Bronchial epithelial cell (primary cell): Measurements from ENCODE around the gene DNA2. TPM values are rescaled to one million over a fixed set of nuclear protein-coding genes. Genes with fewer than 3 reads are reported as not detected.
A peak's percentile ranks its signal among the peaks of the same experiment; 100 is the strongest.
"Not testable (repeated sequence)": the region's sequence is repeated elsewhere in the genome, so short reads cannot be mapped to it uniquely, and the experiment has no call there.

Experiments used
- DNase-seq: peaks from one replicate; pipeline ENCODE4 v3.0.0-alpha.2; 2010; ENCODE audit warnings: low read depth
- FAIRE-seq: peaks from 2 replicates; lab custom pipeline; 2011; peaks lifted over from hg19 to GRCh38; lab: Jason Lieb, UNC
- H3K27me3 ChIP-seq: 2 replicates; pipeline ENCODE4 v1.5.1; 2011; ENCODE audit warnings: low read length; ENCODE audit not compliant: control insufficient read depth, insufficient read depth
- H3K36me3 ChIP-seq: 2 replicates; pipeline ENCODE4 v1.5.1; 2011; ENCODE audit warnings: low read length; ENCODE audit not compliant: control insufficient read depth, insufficient read depth
- H3K4me3 ChIP-seq: 2 replicates; pipeline ENCODE4 v1.5.1; 2011; ENCODE audit warnings: mild to moderate bottlenecking, low read depth, low read length, control low read depth
- total RNA-seq: library from RNA; depleted of rRNA; stranded (reverse); fragments of >200 nt; gene quantifications from 2 replicates; pipeline ENCODE4 v1.2.1, GENCODE V29; 2014
- TF ChIP-seq, protein P1 (sequence below): IDR thresholded peaks from 2 replicates; pipeline ENCODE4 v1.5.1; 2011; ENCODE audit warnings: mild to moderate bottlenecking, moderate library complexity, low read length, control low read depth, inconsistent platforms; ENCODE audit not compliant: insufficient read depth, severe bottlenecking

The DNA2 gene
- total RNA-seq, 1 donor from 2014 or later = 3.4 TPM

DNA sequence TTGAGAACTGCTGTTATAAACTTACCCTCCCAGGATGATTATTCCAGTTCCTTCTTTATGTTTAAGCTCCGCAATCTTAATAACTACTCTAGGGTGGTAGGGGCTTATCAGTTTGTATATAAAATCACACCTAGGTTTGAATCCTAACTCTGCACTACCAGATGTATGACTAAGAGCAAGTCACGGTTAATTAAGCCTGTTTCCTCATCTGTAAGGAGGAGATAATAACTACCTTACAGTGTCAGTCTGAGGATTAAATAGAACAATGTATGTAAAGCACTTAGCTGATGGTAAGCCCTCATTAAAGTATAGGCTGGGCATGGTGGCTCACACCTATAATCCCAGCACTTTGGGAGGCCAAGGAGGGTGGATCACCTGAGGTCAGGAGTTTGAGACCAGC lies 9.2 kb downstream of the DNA2 start:
- no peak for FAIRE-seq
- Histone ChIP-seq H3K27me3 (no peaks in the 10 kb centered on the region), H3K36me3 (peaks cover 2% of the 10 kb centered on the region), H3K4me3 (no peak overlapping the region)
- TF ChIP-seq, protein P1, sequence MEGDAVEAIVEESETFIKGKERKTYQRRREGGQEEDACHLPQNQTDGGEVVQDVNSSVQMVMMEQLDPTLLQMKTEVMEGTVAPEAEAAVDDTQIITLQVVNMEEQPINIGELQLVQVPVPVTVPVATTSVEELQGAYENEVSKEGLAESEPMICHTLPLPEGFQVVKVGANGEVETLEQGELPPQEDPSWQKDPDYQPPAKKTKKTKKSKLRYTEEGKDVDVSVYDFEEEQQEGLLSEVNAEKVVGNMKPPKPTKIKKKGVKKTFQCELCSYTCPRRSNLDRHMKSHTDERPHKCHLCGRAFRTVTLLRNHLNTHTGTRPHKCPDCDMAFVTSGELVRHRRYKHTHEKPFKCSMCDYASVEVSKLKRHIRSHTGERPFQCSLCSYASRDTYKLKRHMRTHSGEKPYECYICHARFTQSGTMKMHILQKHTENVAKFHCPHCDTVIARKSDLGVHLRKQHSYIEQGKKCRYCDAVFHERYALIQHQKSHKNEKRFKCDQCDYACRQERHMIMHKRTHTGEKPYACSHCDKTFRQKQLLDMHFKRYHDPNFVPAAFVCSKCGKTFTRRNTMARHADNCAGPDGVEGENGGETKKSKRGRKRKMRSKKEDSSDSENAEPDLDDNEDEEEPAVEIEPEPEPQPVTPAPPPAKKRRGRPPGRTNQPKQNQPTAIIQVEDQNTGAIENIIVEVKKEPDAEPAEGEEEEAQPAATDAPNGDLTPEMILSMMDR = no peak
- no peak for DNase-seq

DNA sequence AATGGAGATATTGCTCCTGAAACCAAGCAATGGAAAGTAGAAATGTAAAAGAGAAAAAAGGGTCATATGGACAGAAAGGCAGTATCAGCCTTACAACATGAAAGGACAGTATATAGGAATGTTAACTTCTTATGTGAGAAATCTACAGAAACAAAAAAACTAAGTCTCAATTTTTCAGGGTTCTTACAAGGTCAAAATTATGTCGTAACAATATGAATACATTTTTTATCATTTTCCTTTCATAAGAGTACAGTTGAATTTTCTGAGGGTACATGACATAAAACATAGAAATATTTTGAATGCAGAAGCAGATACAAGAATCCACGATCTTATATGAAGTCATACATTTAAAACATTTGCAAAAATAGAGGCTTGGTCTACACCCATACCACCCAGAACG lies 10.7 kb downstream of the DNA2 start:
- no peak for FAIRE-seq
- Histone ChIP-seq H3K4me3 (no peak overlapping the region), H3K27me3 (no peaks in the 10 kb centered on the region), H3K36me3 (peaks cover 2% of the 10 kb centered on the region)
- DNase-seq = no peak
- TF ChIP-seq, protein P1 = no peak

DNA sequence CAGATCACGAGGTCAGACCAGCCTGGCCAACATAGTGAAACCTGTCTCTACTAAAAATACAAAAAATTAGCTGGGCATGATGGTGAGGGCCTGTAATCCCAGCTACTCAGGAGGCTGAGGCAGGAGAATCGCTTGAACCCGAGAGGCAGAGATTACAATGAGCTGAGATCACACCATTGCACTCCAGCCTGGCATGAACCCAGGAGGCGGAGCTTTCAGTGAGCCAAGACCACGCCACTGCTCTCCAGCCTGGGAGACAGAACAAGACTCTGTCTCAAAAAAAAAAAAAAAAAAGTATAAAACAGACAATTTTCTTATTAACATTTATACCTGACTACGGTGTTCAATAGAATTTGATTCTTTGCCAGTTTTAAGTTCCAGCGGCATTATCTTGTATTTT lies 22.1 kb downstream of the DNA2 start:
- H3K36me3 ChIP-seq, H3K4me3 ChIP-seq, FAIRE-seq, H3K27me3 ChIP-seq: not testable (repeated sequence)
- peak; percentile 20 for DNase-seq

DNA sequence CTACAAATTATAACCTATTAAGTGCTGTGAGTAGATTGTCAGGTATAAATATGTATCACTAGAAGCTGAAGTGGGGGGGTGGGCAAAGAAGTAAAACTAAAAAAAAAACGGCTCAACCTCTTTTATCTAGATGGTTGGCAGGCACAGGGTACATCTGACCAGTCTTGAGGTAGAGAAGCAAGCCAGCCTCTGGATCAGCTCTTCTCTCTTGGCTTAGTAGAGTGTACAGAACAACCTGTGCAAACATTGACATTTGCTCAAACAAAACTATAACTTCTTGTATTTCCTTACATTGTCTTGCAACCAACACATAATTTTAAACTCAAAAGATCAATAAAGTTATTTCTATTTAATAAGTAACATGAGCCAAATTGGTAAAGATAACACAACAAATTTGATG lies 25.6 kb downstream of the DNA2 start:
- H3K36me3 ChIP-seq = peaks cover 1% of the 10 kb centered on the region
- FAIRE-seq = no peak
- TF ChIP-seq, protein P1 = no peak

DNA sequence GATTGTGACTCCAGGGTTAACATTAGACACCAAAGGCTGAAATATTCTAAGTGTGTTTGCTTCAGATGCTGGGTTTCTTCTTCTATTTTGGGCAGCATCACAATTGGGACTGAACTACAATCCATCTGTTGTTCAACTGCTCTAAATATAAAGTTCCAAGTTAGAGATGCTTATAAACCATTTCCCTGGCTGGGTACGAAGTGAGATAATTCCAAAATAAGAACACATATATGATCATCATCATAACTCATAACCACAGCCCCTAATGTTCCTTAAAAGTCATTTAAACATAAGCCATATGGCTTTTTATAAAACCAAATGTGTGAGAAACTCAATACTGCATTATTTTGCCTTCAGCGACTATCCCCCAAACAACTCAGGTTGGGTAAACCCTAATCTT lies 28.8 kb downstream of the DNA2 start:
- no peak for DNase-seq
- no peaks in the 10 kb centered on the region for H3K27me3 ChIP-seq
- FAIRE-seq = no peak
- no peak overlapping the region for H3K4me3 ChIP-seq
- H3K36me3 ChIP-seq = no peaks in the 10 kb centered on the region
- TF ChIP-seq, protein P1 = no peak

More for the DNA sequence above, 25.6 kb downstream of the DNA2 start:
- Histone ChIP-seq H3K4me3 (no peak overlapping the region), H3K27me3 (no peaks in the 10 kb centered on the region)
- DNase-seq = no peak

DNA sequence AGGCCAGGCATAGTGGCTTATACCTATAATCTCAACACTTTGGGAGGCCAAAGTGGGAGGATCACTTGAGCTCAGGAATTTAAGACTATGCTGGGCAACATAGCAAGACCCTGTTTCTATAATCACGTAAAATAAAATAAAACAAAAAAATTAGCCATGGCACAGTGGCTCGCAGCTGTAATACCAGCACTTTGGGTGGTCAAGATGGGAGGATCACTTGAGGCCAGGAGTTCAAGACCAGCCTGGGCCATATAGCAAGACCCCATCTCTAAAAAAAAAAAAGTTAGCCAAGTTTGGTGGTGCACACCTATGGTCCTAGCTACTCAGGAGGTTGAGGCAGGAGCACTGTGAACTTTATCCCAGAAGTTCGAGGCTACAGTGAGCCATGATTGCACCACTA lies 30.9 kb downstream of the DNA2 start:
- TF ChIP-seq, protein P1 = no peak
- no peaks in the 10 kb centered on the region for H3K27me3 ChIP-seq
- FAIRE-seq (no peak), DNase-seq (no peak)
- no peaks in the 10 kb centered on the region for H3K36me3 ChIP-seq
- no peak overlapping the region for H3K4me3 ChIP-seq
